Mucosa of rectum (tissue), 2 donors: Measurements from ENCODE around the gene SMPD3.

Experiments used
- H3K27ac ChIP-seq, 2 donors: one replicate each; pipeline ENCODE4 v1.7.0; 2013; ENCODE audit warnings: inconsistent platforms in 2 of 2, low read depth in 2 of 2, low read length in 2 of 2
- H3K27me3 ChIP-seq, 2 donors: one replicate each; pipeline ENCODE4 v1.7.0; 2013; ENCODE audit warnings: low read length in 2 of 2; ENCODE audit not compliant: control insufficient read depth in 2 of 2, insufficient read depth in 2 of 2
- H3K36me3 ChIP-seq, 2 donors: one replicate each; pipeline ENCODE4 v1.7.0; 2013; ENCODE audit warnings: low read length in 2 of 2; ENCODE audit not compliant: control insufficient read depth in 2 of 2, insufficient read depth in 2 of 2
- H3K4me1 ChIP-seq, 2 donors: one replicate each; pipeline ENCODE4 v1.7.0; 2013; ENCODE audit warnings: low read length in 2 of 2, mild to moderate bottlenecking in 1 of 2; ENCODE audit not compliant: control insufficient read depth in 2 of 2, insufficient read depth in 2 of 2
- H3K4me3 ChIP-seq, 2 donors: one replicate each; pipeline ENCODE4 v1.7.0; 2013; ENCODE audit warnings: low read length in 2 of 2
- H3K9ac ChIP-seq, 2 donors: one replicate each; pipeline ENCODE4 v1.7.0; 2013; ENCODE audit warnings: low read length in 2 of 2, low read depth in 1 of 2, mild to moderate bottlenecking in 1 of 2
- H3K9me3 ChIP-seq, 2 donors: one replicate each; pipeline ENCODE4 v1.7.0; 2013; ENCODE audit warnings: low read length in 2 of 2; ENCODE audit not compliant: control insufficient read depth in 2 of 2
- donor health status: healthy.
- donor health status: Normal muscosa, but diverticular disease.

Gene SMPD3

DNA sequence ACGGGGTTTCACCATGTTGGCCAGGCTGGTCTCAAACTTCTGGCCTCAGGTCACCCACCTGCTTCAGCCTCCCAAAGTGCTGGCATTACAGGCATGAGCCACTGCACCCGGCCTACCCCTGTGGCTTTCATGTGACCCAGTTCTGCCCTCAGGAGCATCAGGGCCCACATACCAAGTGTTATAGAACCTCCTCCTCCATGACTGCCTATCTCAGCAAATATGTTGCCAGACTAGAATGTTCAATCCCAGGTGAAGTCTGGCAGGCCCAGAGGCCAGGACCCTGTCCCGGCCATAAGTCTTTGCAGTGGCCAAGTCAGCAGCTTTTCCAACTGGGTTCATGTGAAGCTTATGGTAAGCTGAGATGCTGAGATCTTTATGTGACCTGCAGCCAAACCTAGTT is 9.8 kb upstream of the SMPD3 start:
- Histone ChIP-seq H3K4me1 (no peaks in the 10 kb centered on the region), H3K9me3 (no peaks in the 10 kb centered on the region), H3K36me3 (no peaks in the 10 kb centered on the region)

GRCh38 chr16:68455631-68456030 is 7.3 kb upstream of the SMPD3 start:
- Histone ChIP-seq H3K27ac (no peak overlapping the region), H3K4me1 (no peaks in the 10 kb centered on the region), H3K9me3 (no peaks in the 10 kb centered on the region), H3K9ac (no peak overlapping the region), H3K36me3 (no peaks in the 10 kb centered on the region), H3K27me3 (no peaks in the 10 kb centered on the region), H3K4me3 (no peak overlapping the region)

More for the DNA sequence above, 9.8 kb upstream of the SMPD3 start:
- no peak overlapping the region for H3K27ac ChIP-seq
- H3K9ac ChIP-seq = no peak overlapping the region
- H3K4me3 ChIP-seq = no peak overlapping the region
- no peaks in the 10 kb centered on the region for H3K27me3 ChIP-seq

GRCh38 chr16:68454920-68455435 is 6.7 kb upstream of the SMPD3 start:
- H3K4me1 ChIP-seq = no peaks in the 10 kb centered on the region
- no peaks in the 10 kb centered on the region for H3K36me3 ChIP-seq
- no peak overlapping the region for H3K4me3 ChIP-seq
- no peak overlapping the region for H3K27ac ChIP-seq
- no peaks in the 10 kb centered on the region for H3K9me3 ChIP-seq
- H3K27me3 ChIP-seq = no peaks in the 10 kb centered on the region
- no peak overlapping the region for H3K9ac ChIP-seq

DNA sequence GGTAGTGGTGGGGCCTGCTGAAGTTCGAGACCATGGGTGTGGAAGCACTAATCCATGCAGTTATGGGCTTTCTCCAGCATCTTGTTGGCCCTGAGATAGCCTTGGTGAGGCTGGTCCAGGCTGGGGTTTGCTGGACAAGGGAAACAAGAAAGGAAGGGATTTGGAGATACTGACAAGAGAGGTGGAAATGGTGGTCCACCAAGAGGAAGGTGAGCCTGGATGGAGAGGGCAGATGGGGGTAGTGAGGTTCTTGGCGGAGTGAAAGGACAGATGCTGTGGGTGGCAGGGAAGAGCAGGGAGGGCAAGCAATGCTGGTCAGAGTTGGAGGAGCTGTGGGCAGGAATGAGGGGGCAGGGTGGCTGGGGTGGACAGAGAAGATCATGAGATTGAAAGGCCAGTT is 5.5 kb upstream of the SMPD3 start:
- no peak overlapping the region for H3K9ac ChIP-seq
- no peaks in the 10 kb centered on the region for H3K4me1 ChIP-seq
- no peaks in the 10 kb centered on the region for H3K27me3 ChIP-seq
- no peak overlapping the region for H3K27ac ChIP-seq
- no peaks in the 10 kb centered on the region for H3K9me3 ChIP-seq
- H3K4me3 ChIP-seq = no peak overlapping the region
- H3K36me3 ChIP-seq = no peaks in the 10 kb centered on the region

- Histone ChIP-seq H3K9me3 (no peaks in the 10 kb centered on the region), H3K36me3 (no peaks in the 10 kb centered on the region), H3K27me3 (no peaks in the 10 kb centered on the region), H3K4me3 (no peak overlapping the region), H3K4me1 (peaks cover 10 to 11% of the 10 kb centered on the region in 2 donors), H3K27ac (no peak overlapping the region), H3K9ac (no peak overlapping the region)
Observed at GRCh38 chr16:68452176-68452575, 3.9 kb upstream of the SMPD3 start.

GRCh38 chr16:68451676-68452075 is 3.4 kb upstream of the SMPD3 start:
- H3K27ac ChIP-seq = no peak overlapping the region

DNA sequence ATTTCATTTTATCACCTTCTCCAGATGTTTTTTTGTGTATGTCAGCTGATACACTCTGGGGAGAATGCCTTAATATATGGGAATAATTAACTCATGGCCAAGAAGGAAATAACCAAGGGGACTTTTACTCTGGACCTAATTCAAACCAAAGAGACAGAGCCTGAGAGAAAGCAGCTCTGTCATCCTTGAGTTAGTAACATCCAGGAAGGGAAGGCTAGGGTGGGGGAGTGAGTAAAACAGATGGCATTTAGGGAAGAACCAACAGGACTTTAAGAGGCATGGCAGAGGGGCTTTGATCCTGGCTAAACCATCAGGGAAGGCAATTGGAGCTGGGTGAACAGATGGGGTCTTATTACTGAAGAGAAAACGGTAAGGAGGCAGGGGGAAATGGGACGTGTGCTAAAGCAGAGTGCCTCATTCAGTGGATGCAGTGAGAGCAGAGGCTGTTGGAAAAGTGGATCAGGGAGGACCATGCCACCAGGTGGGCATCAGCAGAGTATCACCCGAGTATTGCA is 2.5 kb upstream of the SMPD3 start:
- H3K4me3 ChIP-seq = no peak overlapping the region
- peaks cover 4 to 5% of the 10 kb centered on the region in 2 donors for H3K27me3 ChIP-seq
- H3K27ac ChIP-seq = no peak overlapping the region
- H3K9ac ChIP-seq = no peak overlapping the region
- H3K4me1 ChIP-seq = peaks cover 10 to 13% of the 10 kb centered on the region in 2 donors
- H3K9me3 ChIP-seq = no peaks in the 10 kb centered on the region
- H3K36me3 ChIP-seq = no peaks in the 10 kb centered on the region

More at GRCh38 chr16:68451676-68452075, 3.4 kb upstream of the SMPD3 start:
- Histone ChIP-seq H3K9me3 (no peaks in the 10 kb centered on the region), H3K36me3 (no peaks in the 10 kb centered on the region), H3K27me3 (peaks cover under 1 to 1% of the 10 kb centered on the region in 2 donors), H3K9ac (no peak overlapping the region), H3K4me1 (peaks cover 10 to 13% of the 10 kb centered on the region in 2 donors), H3K4me3 (no peak overlapping the region)

- H3K4me3 ChIP-seq = peak overlapping the region; percentile 64 to 69
- peaks cover 5 to 7% of the 10 kb centered on the region in 2 donors for H3K27me3 ChIP-seq
- no peak overlapping the region for H3K9ac ChIP-seq
- H3K4me1 ChIP-seq = peaks cover 10 to 13% of the 10 kb centered on the region in 2 donors
- H3K9me3 ChIP-seq = no peaks in the 10 kb centered on the region
- no peaks in the 10 kb centered on the region for H3K36me3 ChIP-seq
- no peak overlapping the region for H3K27ac ChIP-seq
Observed at GRCh38 chr16:68447653-68448359, 502 bp downstream of the SMPD3 start.

DNA sequence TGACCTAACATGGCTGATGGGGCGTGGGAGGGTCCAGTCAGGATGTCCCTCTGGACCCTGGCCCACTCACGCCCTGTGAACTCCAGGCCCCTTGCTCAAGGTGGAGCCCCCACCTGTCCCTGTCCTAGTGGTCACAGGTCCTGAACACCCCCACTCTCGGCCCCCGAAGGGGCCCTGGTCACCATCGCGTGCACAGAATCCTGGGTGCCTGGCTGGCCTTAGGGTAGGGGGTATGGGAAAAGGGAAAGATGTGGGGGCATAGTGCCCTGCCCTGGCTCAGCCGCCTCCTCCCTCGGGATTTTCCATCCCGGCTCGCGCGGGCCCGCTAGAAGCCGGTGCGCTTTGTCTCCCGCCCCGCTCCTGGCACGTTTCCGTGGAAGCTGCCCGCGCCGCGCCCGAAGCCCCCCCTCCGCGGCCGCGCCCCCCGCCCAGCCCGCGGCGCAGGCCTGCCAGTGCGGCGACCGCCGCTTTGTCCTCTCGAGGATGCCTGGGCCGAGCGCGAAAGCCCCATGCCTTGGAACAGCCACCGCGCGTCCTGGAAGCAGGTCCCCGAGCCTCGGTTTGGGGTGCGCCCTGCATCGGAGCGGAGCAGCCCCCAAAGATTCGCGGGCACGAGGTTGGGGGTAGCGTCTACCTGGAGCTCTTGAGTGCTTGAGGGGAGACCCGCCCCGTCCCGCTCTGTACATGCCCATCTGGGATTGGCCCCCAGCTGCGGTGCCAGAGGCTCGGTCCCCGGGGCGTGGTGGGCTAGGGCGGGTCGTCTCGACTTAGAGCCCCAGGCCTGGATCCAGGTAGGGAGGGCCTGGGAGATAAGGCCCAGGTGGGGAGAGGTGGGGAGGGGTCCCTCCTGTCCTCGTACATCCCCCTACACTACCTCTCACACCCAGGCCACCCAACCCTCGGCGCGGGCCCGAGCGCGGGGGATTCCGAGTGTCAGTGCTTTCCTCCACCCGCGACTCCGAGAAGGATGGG is 1.3 kb downstream of the SMPD3 start:
- peaks cover 10 to 13% of the 10 kb centered on the region in 2 donors for H3K4me1 ChIP-seq
- no peak overlapping the region for H3K9ac ChIP-seq
- no peaks in the 10 kb centered on the region for H3K9me3 ChIP-seq
- H3K27ac ChIP-seq = no peak overlapping the region
- no peaks in the 10 kb centered on the region for H3K36me3 ChIP-seq
- peak overlapping the region; percentile 64 to 69 for H3K4me3 ChIP-seq
- peaks cover 5 to 7% of the 10 kb centered on the region in 2 donors for H3K27me3 ChIP-seq

DNA sequence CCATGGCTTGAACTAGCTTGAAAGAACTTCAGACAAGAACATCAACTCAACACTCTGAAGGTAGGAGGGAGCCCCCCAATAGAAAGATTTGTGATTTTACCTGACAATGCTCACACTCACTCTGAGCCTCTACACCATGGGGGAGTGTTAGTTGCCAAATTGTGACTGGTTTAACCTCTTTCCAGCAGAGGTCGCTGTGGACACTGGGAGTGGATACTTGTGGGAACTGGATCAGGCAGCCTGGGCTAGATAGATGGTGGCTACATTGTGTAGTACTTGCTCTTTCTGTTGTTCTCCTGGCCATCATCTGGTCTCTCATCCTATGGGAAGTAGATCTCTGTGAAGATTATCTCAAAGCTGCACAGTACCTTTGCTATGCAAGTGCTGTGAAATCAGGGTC is 2.9 kb downstream of the SMPD3 start:
- Histone ChIP-seq H3K27ac (no peak overlapping the region), H3K36me3 (no peaks in the 10 kb centered on the region), H3K9ac (no peak overlapping the region), H3K27me3 (peaks cover 5 to 7% of the 10 kb centered on the region in 2 donors), H3K4me3 (no peak overlapping the region), H3K4me1 (peaks cover 10 to 13% of the 10 kb centered on the region in 2 donors), H3K9me3 (no peaks in the 10 kb centered on the region)
